ENCODE results near the gene NUP88.

- TF ChIP-seq CTCF (IDR thresholded peaks at IDR 0.05; ENCODE audit: extremely low read depth in 1 of 2, insufficient read depth in 1 of 2, low read depth in 1 of 2, low read length in 2 of 2), result no peak
- no peak for TF ChIP-seq MYC (IDR thresholded peaks at IDR 0.05; ENCODE audit: low read depth, low read length)
- TF ChIP-seq POLR2A (IDR thresholded peaks at IDR 0.05; ENCODE audit: low read depth, low read length), result no peak
- no peak for TF ChIP-seq MAX (IDR thresholded peaks at IDR 0.05; ENCODE audit: insufficient read depth, insufficient read length)
- no peak for TF ChIP-seq EZH2 (IDR thresholded peaks at IDR 0.05; ENCODE audit: borderline replicate concordance, low read depth, low read length, severe bottlenecking)
- TF ChIP-seq JUN (IDR thresholded peaks at IDR 0.05; ENCODE audit: borderline replicate concordance, insufficient read depth, insufficient read length, low read depth), result no peak
- no peak for TF ChIP-seq POLR2AphosphoS5 (IDR thresholded peaks at IDR 0.05; ENCODE audit: insufficient read depth, low read depth, low read length)
Observed at GRCh38 chr17:5373112-5373511, 46.4 kb downstream of the NUP88 start.
